ENCODE results near the gene ST3GAL2. TPM values are rescaled to one million over a fixed set of nuclear protein-coding genes. Genes with fewer than 3 reads are reported as not detected.
A peak's percentile ranks its signal among the peaks of the same experiment; 100 is the strongest.

Gene ST3GAL2
- total and polyA plus RNA-seq, 8 donors, result 3.5 to 16.2 (median 4.6) TPM

DNA sequence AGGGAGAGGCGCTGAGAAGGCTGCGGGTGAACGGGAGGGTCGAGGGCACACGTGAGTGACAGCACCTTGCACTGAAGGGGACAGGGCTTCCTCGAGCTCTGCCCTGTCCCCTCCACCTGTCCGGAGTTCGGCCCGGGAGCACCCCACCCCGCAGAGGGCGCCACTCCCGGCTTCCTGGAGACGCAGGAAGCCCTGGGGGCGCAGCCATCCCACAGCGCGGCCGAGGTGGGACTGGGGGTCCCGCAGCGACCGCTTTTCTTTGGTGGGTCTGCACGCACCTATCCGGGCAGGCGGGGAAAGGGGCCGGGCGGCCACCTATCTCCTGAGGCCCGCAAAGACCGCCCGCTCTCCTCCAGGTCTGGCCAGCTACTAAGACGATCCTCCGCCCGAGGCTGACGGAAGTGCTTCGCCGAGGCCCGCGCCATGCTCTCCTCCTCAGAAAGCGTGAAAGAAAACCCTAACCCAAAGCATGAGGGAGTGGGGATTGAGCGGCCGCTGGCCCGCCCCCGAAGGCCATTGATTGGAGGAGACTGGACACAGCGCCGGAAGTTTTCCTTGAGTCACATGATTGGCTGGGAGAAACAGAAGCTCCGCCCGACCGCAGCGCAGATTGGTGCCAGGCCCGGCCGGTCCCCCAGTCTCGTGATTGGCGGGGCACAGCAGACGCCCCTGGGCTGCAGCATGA is 57.8 kb downstream of the ST3GAL2 start:
- DNase-seq (peak; percentile 93 to 98 (median 95)), FAIRE-seq (peak; percentile 82), ATAC-seq (peak; percentile 94 to 98 (median 96))
- intact Hi-C loops (cut with DNase I), result no loop called here
- 0 to 2% methylated on average over 52 of the region's 52 CpGs for WGBS, 2 donors
- Histone ChIP-seq H3K27me3 (no peaks in the 10 kb centered on the region), H3K9me3 (no peaks in the 10 kb centered on the region), H3K4me1 (peaks cover 0 to 4% (median 0%) of the 10 kb centered on the region in 3 donors), H3K36me3 (peaks cover 0 to 4% (median 0%) of the 10 kb centered on the region in 3 donors), H3K4me3 (peak overlapping the region; percentile 67 to 83 (median 74)), H3K27ac (peak overlapping the region; percentile 62 to 78 (median 72))
- TF ChIP-seq, protein P1, sequence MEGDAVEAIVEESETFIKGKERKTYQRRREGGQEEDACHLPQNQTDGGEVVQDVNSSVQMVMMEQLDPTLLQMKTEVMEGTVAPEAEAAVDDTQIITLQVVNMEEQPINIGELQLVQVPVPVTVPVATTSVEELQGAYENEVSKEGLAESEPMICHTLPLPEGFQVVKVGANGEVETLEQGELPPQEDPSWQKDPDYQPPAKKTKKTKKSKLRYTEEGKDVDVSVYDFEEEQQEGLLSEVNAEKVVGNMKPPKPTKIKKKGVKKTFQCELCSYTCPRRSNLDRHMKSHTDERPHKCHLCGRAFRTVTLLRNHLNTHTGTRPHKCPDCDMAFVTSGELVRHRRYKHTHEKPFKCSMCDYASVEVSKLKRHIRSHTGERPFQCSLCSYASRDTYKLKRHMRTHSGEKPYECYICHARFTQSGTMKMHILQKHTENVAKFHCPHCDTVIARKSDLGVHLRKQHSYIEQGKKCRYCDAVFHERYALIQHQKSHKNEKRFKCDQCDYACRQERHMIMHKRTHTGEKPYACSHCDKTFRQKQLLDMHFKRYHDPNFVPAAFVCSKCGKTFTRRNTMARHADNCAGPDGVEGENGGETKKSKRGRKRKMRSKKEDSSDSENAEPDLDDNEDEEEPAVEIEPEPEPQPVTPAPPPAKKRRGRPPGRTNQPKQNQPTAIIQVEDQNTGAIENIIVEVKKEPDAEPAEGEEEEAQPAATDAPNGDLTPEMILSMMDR (IDR thresholded peaks at IDR 0.05), result no peak

DNA sequence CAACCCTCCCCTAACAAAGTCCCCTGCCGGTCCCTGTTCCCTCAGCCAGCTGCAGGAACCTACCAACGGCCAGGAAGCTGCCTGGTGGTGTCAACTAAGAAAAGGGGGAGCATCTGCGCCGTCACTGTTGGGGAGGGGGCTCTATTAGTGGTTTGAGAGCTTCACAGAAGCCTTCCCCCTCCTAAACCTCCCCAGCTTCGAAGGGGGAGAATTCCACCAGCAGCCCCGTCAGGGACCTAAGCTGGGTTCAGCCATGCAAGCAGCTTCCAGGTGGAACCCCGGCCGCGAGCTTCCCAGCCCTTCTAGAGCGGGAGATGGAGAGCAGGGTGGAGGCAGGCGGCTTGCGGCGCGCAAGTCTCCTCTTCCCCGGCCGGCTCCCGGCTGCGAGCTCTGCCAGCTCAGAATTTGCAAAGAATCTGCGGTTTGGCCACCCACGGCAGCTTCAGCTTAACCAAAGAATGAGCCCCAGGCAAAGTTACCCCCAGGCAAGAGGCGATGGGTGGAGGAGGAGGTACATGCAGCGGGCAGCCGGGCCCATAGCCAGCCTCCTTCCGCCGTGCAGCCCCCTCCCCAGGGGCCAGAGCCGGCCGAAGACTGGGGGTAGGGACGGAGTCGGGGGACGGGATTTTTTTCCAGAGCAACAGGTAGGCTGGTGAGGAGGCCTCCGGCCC is 58.5 kb downstream of the ST3GAL2 start:
- WGBS, 2 donors, result 1 to 2% methylated on average over 31 of the region's 31 CpGs
- H3K27ac ChIP-seq, result peak overlapping the region; percentile 62 to 78 (median 72)
- peak overlapping the region; percentile 67 to 83 (median 74) for H3K4me3 ChIP-seq
- DNase-seq (peak; percentile 20 to 85 (median 55)), ATAC-seq (peak; percentile 30 to 56 (median 44)), FAIRE-seq (no peak)
- intact Hi-C loops (cut with DNase I), result no loop called here
- H3K9me3 ChIP-seq, result no peaks in the 10 kb centered on the region
- H3K36me3 ChIP-seq, result peaks cover 0 to 8% (median 0%) of the 10 kb centered on the region in 3 donors
- H3K4me1 ChIP-seq, result peaks cover 0 to 4% (median 0%) of the 10 kb centered on the region in 3 donors
- no peaks in the 10 kb centered on the region for H3K27me3 ChIP-seq
- TF ChIP-seq, protein P1 (IDR thresholded peaks at IDR 0.05), result no peak

DNA sequence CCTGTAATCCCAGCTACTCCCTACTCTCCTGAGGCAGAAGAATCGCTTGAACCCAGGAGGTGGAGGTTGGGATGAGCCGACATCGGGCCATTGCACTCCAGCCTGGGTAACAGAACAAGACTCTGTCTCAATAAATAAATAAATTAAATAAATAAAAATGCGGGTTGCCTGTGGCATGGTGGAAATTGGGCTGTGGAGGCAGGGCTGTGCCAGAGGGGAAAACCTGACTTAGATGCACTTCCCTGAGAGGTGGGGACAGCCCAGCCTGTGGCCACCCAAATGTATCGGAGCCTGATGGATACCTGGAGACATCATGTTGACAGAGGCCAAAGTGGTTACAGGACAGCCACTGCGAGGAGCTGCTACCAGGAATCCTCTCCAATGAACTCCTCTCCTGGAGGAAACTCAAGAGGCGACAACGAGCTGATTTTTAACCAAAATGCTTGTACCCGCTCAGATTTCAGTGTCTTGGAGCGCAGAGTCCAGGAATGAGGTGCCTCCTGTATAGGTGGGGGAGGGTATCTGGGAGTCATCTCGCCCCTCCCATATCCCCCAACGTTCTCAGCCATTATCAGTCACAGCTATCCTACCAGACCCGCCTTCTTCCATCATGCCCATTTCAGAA is 59.9 kb downstream of the ST3GAL2 start:
- TF ChIP-seq, protein P1 (IDR thresholded peaks at IDR 0.05), result no peak
- Histone ChIP-seq H3K27me3 (no peaks in the 10 kb centered on the region), H3K4me1 (peaks cover 0 to 4% (median 4%) of the 10 kb centered on the region in 3 donors), H3K9me3 (no peaks in the 10 kb centered on the region), H3K36me3 (peaks cover 0 to 8% (median 0%) of the 10 kb centered on the region in 3 donors), H3K4me3 (no peak overlapping the region), H3K27ac (no peak overlapping the region)
- FAIRE-seq (no peak), ATAC-seq (no peak), DNase-seq (no peak)
- 85 to 89% methylated on average over 13 of the region's 13 CpGs for WGBS, 2 donors
- intact Hi-C loops (cut with DNase I), result loop anchor here in 1 of 3 donors (10.0 kb wide), 1 partner anchor 276 kb away; no protein-coding TSS in a partner anchor

DNA sequence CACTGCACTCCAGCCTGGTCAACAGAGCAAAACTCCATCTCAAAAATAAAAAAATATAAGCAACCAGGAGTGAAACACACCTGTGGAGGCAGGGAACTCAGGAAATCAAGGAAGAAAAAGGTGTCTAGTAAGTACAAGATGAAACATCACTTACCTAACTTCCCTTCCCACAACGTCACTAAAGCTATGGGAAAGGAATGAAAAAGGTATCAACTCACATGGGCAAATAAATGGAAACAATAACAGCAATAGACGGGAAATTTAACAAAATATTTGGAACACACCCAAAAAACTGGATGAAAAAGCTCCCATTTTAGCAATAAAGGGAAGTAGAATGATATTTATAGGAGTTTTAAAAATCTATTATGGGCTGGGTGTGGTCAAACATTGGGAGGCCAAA is 61.1 kb downstream of the ST3GAL2 start:
- H3K27ac ChIP-seq, result no peak overlapping the region
- no peaks in the 10 kb centered on the region for H3K9me3 ChIP-seq
- H3K27me3 ChIP-seq, result no peaks in the 10 kb centered on the region
- no peak for DNase-seq
- TF ChIP-seq, protein P1 (IDR thresholded peaks at IDR 0.05), result no peak
- H3K4me3 ChIP-seq, result no peak overlapping the region
- H3K36me3 ChIP-seq, result peaks cover 0 to 8% (median 0%) of the 10 kb centered on the region in 3 donors
- no peak for FAIRE-seq
- WGBS, 2 donors, result 84 to 91% methylated on average over 2 of the region's 2 CpGs
- H3K4me1 ChIP-seq, result peaks cover 0 to 4% (median 4%) of the 10 kb centered on the region in 3 donors
- intact Hi-C loops (cut with DNase I), result loop anchor here in 1 of 3 donors (10.0 kb wide), 1 partner anchor 277 kb away; no protein-coding TSS in a partner anchor
- ATAC-seq, result no peak
